Measurements from ENCODE around the gene NLGN1.

NLGN1 gene

GRCh38 chr3:174317005-174317404 lies 919.5 kb downstream of the NLGN1 start:
- TF ChIP-seq CTCF (conservative IDR thresholded peaks at IDR 0.05; ENCODE audit: low read length) = no peak
- H3K4me3 ChIP-seq (ENCODE audit: low read length) = no peak overlapping the region
- DNase-seq (ENCODE audit: low read depth) = no peak

DNA sequence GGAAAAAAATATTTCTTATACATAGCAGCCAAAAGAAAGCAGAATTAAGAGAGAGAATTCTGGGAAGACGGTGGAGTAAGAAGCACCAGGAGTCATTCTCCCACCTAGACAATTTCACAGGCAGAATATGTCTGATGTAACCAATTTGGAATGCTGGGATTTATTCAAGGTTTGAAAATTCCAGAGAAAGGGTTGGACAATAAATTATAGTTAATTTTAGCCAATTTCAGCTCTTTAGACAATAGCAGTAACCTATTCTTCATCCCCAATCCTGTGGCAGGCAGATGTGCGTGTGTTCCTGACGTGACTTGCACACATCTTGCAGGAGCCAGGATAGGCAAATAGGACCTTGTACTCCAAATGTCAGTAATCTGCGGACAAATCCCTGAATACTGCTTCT lies 920.6 kb downstream of the NLGN1 start:
- no peak for TF ChIP-seq CTCF (conservative IDR thresholded peaks at IDR 0.05; ENCODE audit: low read length)
- DNase-seq (ENCODE audit: low read depth) = peak; percentile 54
- H3K4me3 ChIP-seq (ENCODE audit: low read length) = no peak overlapping the region

GRCh38 chr3:174321548-174321947 lies 924.0 kb downstream of the NLGN1 start:
- no peak for DNase-seq (ENCODE audit: low read depth)
- H3K4me3 ChIP-seq (ENCODE audit: low read length) = no peak overlapping the region
- TF ChIP-seq CTCF (conservative IDR thresholded peaks at IDR 0.05; ENCODE audit: low read length) = no peak

DNA sequence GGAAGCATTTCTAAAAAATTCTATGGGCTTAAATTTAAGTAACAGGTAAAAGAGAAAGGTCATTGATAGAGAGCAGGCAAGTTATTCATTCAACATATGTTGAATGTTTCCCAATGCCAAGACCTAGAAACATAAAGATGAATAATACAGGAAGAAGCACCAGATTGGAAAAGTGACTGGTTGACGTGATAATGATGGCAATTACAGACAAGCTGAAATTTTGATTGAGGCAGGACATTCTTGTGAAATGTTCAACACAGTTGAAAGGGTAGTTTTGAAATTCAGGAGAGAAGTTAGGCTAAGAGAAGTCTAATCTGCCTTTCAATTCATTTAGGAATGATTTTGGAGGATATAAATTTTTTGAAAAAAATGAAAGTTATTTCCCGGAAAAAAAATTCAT lies 925.2 kb downstream of the NLGN1 start:
- DNase-seq (ENCODE audit: low read depth) = no peak
- no peak overlapping the region for H3K4me3 ChIP-seq (ENCODE audit: low read length)
- TF ChIP-seq CTCF (conservative IDR thresholded peaks at IDR 0.05; ENCODE audit: low read length) = no peak

GRCh38 chr3:174325171-174325570 lies 927.6 kb downstream of the NLGN1 start:
- no peak for TF ChIP-seq CTCF (conservative IDR thresholded peaks at IDR 0.05; ENCODE audit: low read length)
- no peak overlapping the region for H3K4me3 ChIP-seq (ENCODE audit: low read length)
- no peak for DNase-seq (ENCODE audit: low read depth)

- no peak overlapping the region for H3K4me3 ChIP-seq (ENCODE audit: low read length)
- peak; percentile 95 for DNase-seq (ENCODE audit: low read depth)
- TF ChIP-seq CTCF (conservative IDR thresholded peaks at IDR 0.05; ENCODE audit: low read length) = peak; percentile 57
These were observed 928.5 kb downstream of the NLGN1 start for GRCh38 chr3:174325834-174326700.

- TF ChIP-seq CTCF (conservative IDR thresholded peaks at IDR 0.05; ENCODE audit: low read length) = no peak
- DNase-seq (ENCODE audit: low read depth) = peak; percentile 96
- H3K4me3 ChIP-seq (ENCODE audit: low read length) = no peak overlapping the region
These were observed 931.8 kb downstream of the NLGN1 start for GRCh38 chr3:174329321-174329720.
